WERI-Rb-1 (cell line): ENCODE data around the gene ASAP3.

Experiments used
- DNase-seq: peaks from one replicate; pipeline ENCODE4 v3.0.0-alpha.2; 2020
- H3K27ac ChIP-seq: fragments of 250-450 bp; sonication (Bioruptor Pico); 2 replicates; pipeline ENCODE4 v1.5.1; 2020; ENCODE audit warnings: mild to moderate bottlenecking, moderate library complexity
- H3K27me3 ChIP-seq: fragments of 250-450 bp; sonication (Bioruptor Pico); 2 replicates; pipeline ENCODE4 v1.5.1; 2021; ENCODE audit warnings: mild to moderate bottlenecking, low read depth, moderate library complexity; ENCODE audit not compliant: insufficient read depth, severe bottlenecking
- H3K36me3 ChIP-seq: fragments of 250-450 bp; sonication (Bioruptor Pico); 2 replicates; pipeline ENCODE4 v1.5.1; 2020; ENCODE audit warnings: mild to moderate bottlenecking, moderate library complexity
- H3K4me3 ChIP-seq: 2 replicates; pipeline ENCODE4 v1.5.1; 2011; ENCODE audit warnings: low read depth, mild to moderate bottlenecking, control low read depth, low read length
- H3K9me3 ChIP-seq: fragments of 250-450 bp; sonication (Bioruptor Pico); 2 replicates; pipeline ENCODE4 v1.5.1; 2021; ENCODE audit warnings: mild to moderate bottlenecking, moderate library complexity; ENCODE audit not compliant: severe bottlenecking
- CTCF ChIP-seq: IDR thresholded peaks from 2 replicates; pipeline ENCODE4 v1.5.1; 2011; ENCODE audit warnings: low read depth, mild to moderate bottlenecking, control low read depth, inconsistent platforms, low read length

The ASAP3 gene

DNA sequence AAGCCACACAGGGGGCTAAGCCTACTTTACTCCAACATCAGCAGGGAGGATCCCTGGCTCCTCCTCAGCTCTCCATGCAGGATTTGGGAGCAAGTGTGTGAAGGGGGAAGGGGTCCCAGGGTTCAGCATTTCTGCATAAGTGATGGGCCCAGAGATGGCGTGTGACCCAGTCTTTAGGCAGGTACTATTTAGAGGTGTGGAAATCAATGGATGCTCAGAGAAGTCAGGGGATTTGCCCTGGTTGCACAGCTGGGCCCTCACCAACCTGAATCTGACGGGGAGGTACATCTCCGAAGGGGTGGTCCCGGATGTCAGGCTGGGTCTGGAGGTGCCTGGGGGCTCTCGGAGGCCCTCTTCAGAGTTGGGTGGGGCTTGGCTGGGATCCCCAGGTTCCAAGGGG is 52.5 kb downstream of the ASAP3 start:
- no peak for DNase-seq
- Histone ChIP-seq H3K36me3 (peaks cover 21% of the 10 kb centered on the region), H3K27me3 (no peaks in the 10 kb centered on the region), H3K9me3 (no peaks in the 10 kb centered on the region), H3K4me3 (no peak overlapping the region), H3K27ac (no peak overlapping the region)
- TF ChIP-seq CTCF, result no peak

DNA sequence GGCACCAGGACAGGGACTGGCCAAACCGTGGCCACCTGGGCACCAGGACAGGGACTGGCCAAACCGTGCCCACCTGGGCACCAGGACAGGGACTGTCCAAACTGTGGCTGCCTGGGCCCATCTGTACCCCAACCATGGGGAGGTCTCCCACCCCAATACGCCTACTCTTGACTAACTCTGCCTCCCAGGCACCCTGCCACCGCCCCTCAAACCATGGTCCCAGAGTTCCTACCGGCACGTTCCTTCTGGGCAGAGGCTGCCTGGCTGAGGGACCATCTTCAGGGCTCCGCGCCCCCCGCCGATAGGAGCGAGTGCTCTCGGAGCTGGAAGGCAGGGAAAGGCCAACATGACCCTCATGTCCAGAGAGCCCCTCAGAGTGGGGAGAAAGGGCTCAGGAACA is 53.2 kb downstream of the ASAP3 start:
- Histone ChIP-seq H3K9me3 (no peaks in the 10 kb centered on the region), H3K27ac (no peak overlapping the region), H3K36me3 (peaks cover 21% of the 10 kb centered on the region), H3K4me3 (no peak overlapping the region), H3K27me3 (no peaks in the 10 kb centered on the region)
- TF ChIP-seq CTCF, result no peak
- DNase-seq, result no peak

DNA sequence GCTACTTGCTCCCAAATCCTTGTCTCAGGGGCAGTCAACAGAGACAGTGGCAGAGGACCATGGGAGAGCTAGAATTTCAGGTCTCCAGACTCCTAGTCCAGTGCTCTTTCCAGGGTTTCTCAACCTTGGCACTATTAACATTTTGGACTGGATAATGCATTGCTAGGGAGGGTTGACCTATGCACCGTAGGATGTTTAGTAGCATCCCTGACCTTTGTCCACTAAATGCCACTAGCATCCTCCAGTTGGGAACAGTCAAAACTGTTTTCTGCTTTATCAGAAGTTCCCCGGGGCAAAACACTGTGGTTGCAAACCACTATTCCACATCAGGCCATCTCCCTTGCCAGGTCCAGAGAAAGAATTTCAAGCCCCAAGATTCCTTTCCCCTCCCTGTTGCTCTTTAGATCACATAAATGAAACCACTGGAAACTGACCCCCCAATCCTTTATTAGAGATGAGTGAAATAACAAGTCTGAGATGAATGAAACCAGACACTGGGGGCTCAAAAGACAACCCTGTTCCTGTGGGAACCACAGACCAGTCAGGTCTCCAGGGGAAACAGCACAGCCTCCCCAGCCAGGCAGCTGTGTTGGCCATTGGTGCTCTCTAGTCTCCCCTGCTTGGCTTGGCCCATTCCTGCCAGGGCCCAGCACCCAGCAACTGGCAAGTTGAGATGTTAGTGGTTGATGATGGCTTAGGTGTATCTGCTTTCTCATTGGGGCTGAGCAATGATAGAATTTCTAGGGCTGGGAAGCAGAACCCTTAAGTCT is 55.7 kb downstream of the ASAP3 start:
- Histone ChIP-seq H3K4me3 (no peak overlapping the region), H3K9me3 (no peaks in the 10 kb centered on the region), H3K27ac (no peak overlapping the region), H3K27me3 (no peaks in the 10 kb centered on the region), H3K36me3 (peaks cover 11% of the 10 kb centered on the region; the same call in 1 of the 2 replicates)
- no peak for DNase-seq
- TF ChIP-seq CTCF, result no peak

GRCh38 chr1:23427550-23427949 is 56.4 kb downstream of the ASAP3 start:
- Histone ChIP-seq H3K4me3 (no peak overlapping the region), H3K27ac (no peak overlapping the region), H3K27me3 (no peaks in the 10 kb centered on the region), H3K36me3 (peaks cover 8% of the 10 kb centered on the region; the same call in 1 of the 2 replicates), H3K9me3 (no peaks in the 10 kb centered on the region)
- no peak for TF ChIP-seq CTCF
- DNase-seq, result no peak

DNA sequence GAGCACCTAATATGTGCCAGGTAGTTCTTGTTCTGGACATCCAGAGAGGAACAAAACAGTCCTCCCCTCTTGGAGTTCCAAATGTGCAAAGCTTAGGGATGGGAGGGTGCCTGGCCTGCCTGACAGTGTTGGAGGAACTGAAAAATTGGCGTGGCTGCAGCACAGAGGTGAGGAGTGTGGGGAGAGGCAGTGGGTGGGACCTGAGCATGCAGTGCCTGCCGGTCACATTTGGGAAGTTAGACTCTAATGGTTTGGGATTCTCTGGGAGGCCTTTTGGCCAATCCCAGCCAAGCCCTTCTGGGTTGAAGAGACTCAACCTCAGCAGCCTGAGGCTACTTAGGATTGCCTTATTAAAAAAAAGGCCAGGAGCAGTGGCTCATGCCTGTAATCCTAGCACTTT is 57.2 kb downstream of the ASAP3 start:
- Histone ChIP-seq H3K4me3 (no peak overlapping the region), H3K27me3 (no peaks in the 10 kb centered on the region), H3K9me3 (no peaks in the 10 kb centered on the region), H3K27ac (no peak overlapping the region), H3K36me3 (peaks cover 5% of the 10 kb centered on the region; the same call in 1 of the 2 replicates)
- DNase-seq, result no peak
- no peak for TF ChIP-seq CTCF

GRCh38 chr1:23425193-23425494 is 58.8 kb downstream of the ASAP3 start:
- Histone ChIP-seq H3K9me3 (no peaks in the 10 kb centered on the region), H3K4me3 (no peak overlapping the region), H3K27ac (no peak overlapping the region), H3K36me3 (no peaks in the 10 kb centered on the region), H3K27me3 (no peaks in the 10 kb centered on the region)
- no peak for TF ChIP-seq CTCF
- DNase-seq, result no peak
